GF-D8 (cell line): ENCODE results near the gene TCF25.
A peak's percentile ranks its signal among the peaks of the same experiment; 100 is the strongest.

Experiments
- DNase-seq: peaks from one replicate; lab custom pipeline; 2025; lab: John Stamatoyannopoulos, UW

TCF25 gene

GRCh38 chr16:89946515-89946914, 73.1 kb downstream of the TCF25 start:
- no peak for DNase-seq

GRCh38 chr16:89949121-89949742, 75.8 kb downstream of the TCF25 start:
- no peak for DNase-seq

- DNase-seq: no peak
Observed at GRCh38 chr16:89949756-89950155, 76.4 kb downstream of the TCF25 start.

GRCh38 chr16:89951509-89951908, 78.1 kb downstream of the TCF25 start:
- no peak for DNase-seq

- no peak for DNase-seq
Observed at GRCh38 chr16:89952049-89952448, 78.7 kb downstream of the TCF25 start.

GRCh38 chr16:89952551-89952950, 79.2 kb downstream of the TCF25 start:
- DNase-seq: no peak

GRCh38 chr16:89953671-89954406, 80.4 kb downstream of the TCF25 start:
- DNase-seq: no peak

- no peak for DNase-seq
Observed at GRCh38 chr16:89954462-89954861, 81.1 kb downstream of the TCF25 start.

- no peak for DNase-seq
Observed at GRCh38 chr16:89955001-89955685, 81.8 kb downstream of the TCF25 start.

GRCh38 chr16:89956505-89957215, 83.3 kb downstream of the TCF25 start:
- peak; percentile 87 for DNase-seq

- DNase-seq: no peak
Observed at GRCh38 chr16:89957216-89957785, 83.9 kb downstream of the TCF25 start.

GRCh38 chr16:89958068-89958467, 84.7 kb downstream of the TCF25 start:
- DNase-seq: no peak

- DNase-seq: no peak
Observed at GRCh38 chr16:89958596-89958995, 85.2 kb downstream of the TCF25 start.

GRCh38 chr16:89960966-89961365, 87.6 kb downstream of the TCF25 start:
- DNase-seq: no peak
